GM19193 (cell line): ENCODE measurements around the gene LPGAT1.

Experiments used
- POLR2A ChIP-seq: IDR thresholded peaks from 4 replicates; pipeline ENCODE4 v1.6.1; 2011; ENCODE audit not compliant: insufficient read depth, insufficient read length; ENCODE audit errors: extremely low read depth

LPGAT1 gene

DNA sequence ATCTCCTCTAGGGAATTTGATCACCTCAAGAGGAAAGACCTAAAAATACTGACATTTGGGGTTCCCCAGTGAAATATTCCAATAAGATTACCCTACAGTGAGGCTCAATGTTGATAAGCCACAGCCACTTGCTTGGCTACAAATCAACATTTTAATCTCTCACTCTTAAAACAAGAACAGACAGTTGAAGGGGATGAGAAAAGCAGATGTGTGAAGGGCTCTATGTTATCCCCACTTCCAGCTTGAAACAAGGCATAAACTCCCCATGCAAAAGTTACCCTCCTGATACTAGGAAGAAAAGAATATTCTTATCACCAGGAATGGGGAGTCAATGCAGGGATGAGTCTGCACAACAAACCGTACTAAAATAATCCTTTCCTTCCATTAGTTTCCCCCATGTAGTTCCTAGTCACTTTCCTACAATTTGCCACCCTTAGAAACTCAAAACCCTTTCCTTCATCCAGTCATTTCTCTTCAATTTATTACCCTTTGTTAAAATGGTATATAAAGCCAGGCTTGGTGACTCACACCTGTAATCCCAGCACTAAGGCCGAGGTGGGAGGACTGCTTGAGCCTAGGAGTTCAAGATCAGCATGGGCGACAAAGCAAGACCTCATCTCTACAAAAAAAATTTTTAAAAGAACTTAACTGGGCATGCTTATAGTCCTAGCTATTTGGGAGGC is 29.5 kb downstream of the LPGAT1 start:
- no peak for TF ChIP-seq POLR2A

DNA sequence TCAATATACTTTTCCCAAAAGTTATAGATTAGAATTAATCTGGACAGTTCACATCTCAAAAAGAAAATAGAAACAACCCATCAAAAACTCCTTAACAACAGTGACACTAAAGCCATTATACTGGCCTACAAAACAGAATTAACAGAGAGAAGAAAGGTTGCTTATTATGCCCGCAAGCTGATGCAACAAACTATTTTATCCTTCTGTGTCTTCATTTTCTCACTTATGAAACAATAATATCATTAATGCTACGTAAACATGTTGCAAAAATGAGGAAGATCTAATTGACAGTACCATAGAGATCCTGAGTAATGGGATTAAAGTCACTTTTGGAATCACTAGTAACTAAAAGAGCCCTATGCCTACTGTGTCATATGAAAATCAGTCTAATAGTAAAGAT is 32.6 kb downstream of the LPGAT1 start:
- TF ChIP-seq POLR2A: no peak

DNA sequence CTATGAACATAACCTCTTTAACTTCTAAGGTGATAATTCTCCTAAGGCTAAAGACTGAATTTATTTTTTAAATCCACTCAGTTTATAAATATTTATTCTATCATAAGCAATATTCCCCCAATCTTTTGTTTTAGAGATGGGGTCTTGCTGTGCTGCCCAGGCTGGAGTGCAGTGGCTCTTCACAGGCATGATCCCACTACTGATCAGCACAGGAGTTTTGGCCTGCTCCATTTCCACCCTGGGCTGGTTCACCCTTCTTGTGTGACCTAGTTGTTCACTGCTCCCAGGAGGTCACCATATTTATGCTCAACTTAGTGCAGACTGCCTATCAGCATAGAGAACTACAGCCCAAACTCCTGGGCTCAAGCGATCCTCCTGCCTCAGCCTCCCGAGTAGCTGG is 38.6 kb downstream of the LPGAT1 start:
- no peak for TF ChIP-seq POLR2A

DNA sequence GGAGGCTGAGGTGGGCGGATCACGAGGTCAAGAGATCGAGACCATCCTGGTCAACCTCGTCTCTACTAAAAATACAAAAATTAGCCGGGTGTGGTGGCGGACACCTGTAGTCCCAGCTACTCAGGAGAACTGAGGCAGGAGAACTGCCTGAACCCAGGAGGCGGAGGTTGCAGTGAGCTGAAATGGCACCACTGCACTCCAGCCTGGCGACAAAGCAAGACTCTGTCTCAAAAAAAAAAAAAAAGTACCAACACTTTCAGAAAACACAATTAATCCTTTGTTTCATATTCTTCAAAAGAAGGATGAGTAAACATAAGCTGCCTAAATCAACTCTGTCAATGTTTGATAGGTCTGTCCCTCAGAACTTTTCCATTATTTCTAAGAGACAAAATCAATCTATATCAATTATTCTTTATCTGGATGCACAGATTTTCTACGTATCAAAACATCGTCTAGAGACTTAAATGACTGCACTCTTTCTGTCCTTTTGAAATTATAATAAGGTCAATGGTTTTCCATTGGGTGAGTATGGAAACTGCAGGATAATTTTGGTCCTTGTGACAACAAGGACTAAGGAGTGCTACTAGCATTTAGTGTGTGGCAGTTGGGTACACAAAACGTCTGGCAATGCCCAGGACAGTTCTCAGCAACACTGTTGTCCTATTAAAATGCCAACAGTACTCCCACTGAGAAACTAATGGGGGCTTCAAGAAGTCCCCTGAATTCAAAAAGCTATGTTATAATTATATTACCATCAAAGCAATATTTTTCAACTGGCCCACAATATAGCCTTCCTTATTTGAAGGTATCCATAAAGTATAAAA is 40.7 kb downstream of the LPGAT1 start:
- no peak for TF ChIP-seq POLR2A

DNA sequence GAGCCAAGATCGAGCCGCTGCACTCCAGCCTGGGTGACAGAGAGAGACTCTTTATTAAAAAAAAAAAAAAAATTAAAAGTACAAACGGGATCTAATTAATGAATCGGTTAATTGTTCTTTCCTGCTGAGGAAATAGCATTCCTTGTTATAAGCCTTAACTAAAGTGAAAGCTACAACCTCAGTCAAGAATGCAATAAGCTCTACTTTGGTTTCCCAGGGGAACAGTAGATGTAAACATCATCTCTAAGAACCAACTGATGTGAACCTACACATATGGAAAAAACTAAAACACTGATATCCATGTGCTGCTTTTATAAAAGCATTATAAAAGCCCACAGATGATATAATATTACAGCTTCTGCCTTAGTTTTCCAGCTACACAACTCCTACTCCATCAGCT is 41.9 kb downstream of the LPGAT1 start:
- no peak for TF ChIP-seq POLR2A

DNA sequence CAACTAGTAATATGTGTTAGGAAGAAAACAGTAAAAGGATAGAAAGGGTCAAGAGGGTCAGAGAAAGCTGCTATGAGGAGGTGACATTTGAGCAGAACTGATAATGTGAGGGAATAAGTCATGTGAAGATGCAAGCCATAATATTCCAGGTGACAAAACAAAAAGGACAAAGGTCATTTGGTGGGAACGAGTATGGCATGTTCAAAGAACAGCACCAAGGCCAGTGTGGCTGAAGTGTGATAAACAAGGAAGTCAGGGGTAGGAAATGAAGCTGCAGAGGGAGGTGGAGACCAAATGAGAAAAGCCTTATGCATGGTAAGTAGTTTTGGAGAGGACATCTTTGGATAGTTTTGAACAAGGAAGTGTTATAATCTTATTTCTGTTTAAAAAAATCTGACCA is 46.7 kb downstream of the LPGAT1 start:
- no peak for TF ChIP-seq POLR2A

DNA sequence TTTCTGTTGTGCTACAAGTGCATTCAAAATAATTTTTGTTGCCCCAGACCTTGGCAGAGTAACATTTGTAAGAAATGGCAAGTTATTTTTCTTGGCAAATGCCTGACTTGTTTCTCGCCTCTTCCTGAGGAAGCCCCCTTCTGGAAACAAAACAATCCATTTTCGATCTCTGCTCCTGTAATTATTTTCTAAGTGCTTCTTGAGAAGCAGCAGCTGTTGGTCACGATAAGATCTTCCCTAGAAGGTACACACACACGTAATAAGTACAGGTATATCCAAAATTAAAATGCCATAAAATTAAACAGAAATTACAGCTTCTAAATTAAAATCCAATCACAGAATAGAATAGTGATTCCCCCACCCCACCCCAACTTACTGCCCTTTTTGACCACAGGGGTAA is 47.3 kb downstream of the LPGAT1 start:
- no peak for TF ChIP-seq POLR2A

DNA sequence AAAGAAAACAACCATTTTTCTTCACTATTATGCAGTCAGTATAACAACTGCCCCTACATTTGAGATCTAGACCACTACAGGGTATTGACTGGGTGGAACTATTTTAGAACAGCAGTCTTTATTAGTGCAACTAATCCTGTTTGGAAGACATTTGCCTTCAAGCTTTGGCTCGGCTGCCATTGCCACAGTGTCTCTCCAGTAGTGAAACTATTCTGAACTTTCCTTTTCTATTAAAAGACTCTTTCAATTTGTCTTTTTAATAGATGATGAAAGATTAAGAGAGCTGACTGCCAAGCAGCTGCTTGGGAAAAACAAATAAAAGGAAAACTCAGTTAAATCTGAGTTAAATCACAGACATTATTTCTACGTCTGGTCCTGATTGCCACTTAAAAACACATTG is 49.3 kb downstream of the LPGAT1 start:
- no peak for TF ChIP-seq POLR2A

DNA sequence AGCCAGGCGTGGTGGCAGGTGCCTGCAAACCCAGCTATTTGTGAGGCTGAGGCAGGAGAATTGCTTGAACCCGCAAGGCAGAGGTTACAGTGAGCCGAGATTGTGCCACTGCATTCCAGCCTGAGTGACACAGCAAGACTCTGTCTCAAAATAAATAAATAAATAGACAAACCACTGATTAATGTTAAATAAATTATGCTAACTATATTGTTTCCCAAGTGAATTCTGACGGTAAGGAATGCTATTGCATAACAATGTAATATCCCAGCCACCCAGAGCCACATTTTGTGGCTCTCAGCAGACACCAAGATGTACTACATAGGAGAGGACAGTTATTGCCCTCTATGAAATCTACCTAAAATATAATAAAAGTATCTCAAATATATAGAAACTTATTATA is 55.4 kb downstream of the LPGAT1 start:
- TF ChIP-seq POLR2A: no peak

DNA sequence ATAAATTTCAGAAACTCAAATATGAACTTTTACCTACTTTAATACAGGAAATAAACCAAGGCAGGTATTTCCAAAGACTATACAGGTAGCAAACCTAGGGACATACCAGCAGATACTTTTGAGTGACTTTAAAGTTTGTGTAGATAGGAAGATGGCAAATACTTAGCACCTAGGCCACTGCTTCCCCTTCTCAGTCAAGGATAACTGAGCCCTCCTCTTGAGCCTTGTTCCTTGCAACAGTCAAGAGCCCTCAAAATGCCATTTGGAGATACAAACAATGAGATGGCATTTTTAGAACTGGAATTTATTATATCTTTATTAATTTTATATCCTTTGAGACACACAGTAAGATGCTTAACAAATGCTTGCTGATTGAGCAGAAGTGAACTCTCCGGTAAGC is 65.9 kb downstream of the LPGAT1 start:
- TF ChIP-seq POLR2A: no peak

DNA sequence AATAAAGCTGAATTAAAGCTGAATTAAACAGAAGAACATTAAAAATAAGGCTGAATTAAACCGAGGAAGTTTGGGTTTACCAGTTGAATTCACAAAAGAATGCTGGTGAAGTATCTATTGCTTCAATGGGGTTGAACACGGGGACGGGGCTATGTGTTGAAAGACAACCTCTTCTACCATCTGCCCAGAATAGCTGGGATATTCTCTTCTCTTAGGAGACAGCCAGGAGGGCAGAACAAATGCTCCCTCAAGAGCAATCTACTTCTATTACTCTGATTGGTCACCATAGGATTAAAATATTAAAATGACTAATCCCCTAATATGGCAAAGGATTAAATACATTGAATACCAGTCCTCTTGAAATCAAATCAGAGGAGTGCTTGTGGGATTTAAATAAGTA is 68.4 kb downstream of the LPGAT1 start:
- no peak for TF ChIP-seq POLR2A

DNA sequence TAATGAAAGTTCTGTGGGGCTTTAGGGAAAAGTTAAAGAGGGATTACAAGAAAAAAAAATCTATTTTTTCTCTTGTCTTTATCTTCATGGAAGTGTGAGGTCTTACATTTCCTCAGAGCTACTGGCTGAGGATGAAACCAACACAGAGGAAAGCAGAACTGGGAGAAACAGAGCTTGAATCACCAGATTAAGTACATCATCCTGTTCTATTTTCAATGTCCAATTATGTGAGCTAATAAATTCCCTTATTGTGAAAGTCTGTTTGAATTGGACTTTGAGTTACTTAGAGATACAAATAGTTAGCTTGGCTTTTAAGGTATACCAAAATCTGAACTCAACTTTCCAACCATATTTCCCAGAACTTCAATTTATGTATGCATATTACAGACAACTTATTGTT is 69.2 kb downstream of the LPGAT1 start:
- TF ChIP-seq POLR2A: no peak

DNA sequence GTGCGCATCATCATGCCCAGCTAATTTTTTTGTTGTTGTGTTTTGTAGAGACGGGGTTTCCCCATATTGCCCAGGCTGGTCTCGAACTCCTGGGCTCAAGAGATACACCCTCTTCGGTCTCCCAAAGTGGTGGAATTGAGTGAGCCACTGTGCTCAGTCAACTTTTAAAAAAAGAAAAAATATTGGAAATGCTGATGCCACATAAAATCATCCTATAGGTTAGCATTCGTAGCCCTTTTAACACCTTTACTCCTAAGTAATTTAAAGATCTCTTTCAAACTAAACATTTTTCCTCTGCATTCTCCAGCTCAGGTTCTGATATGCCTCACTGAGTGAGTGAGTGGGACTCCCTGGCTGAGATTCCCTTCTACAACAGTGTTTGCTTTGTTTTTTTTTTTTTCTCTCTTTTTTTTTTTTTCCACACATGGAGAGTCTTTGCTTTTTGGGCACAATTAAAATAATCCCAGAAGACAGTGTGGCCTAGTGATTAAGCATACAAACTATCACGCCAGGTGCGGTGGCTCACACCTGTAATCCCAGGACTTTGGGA is 74.0 kb downstream of the LPGAT1 start:
- TF ChIP-seq POLR2A: no peak

DNA sequence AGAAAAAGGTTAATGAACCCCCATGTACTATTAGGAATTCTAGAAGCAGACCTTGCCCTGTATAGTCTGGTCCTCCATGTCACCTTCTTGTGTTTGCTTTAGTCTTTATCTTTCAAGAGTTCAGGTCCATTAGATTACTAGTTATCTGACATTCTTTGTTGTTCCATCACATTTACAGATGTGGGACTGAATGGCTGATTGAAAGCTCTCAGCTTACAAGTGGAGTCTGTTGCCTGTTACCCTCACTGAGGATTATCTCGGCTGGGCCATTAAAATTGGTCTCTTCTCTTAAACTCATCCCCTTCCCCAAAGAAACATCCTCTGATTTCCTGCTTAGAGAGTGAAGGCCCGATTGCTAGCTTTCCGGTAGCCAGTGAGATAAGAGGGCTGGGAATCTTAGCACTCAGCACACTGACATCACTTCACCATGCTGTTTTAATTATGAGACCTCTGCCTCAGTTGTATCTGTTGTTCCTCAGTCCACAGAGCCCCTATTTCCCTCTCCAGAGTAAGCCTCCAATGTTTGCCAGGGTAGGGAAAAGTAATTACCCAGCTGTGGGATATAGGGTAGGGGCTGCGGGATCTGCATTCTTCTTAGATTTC is 76.8 kb downstream of the LPGAT1 start:
- no peak for TF ChIP-seq POLR2A

DNA sequence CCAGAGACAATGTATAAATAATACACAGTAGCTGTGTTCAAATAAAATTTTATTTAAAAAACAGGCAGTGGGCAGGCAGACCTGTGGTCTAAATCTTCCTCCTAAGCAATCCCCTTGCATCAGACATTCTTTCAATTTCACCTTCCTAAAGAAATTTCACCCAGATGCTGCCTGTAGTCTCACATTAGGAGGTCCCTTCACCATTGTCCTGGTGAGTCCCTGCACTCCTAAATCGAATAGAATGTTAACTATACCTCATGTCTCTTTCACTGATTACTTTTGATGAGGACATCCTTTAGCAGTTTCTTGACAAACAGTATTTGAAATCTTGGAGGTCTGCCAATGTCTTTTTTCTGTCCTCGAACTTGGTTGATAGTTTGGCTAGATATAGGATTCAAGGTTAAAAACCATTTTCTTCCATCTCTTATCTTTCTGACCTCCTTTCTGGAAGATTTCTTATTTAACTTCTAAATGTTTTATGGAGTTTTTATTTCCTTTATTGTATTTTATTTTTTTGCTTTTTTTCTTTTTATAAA is 77.5 kb downstream of the LPGAT1 start:
- no peak for TF ChIP-seq POLR2A

DNA sequence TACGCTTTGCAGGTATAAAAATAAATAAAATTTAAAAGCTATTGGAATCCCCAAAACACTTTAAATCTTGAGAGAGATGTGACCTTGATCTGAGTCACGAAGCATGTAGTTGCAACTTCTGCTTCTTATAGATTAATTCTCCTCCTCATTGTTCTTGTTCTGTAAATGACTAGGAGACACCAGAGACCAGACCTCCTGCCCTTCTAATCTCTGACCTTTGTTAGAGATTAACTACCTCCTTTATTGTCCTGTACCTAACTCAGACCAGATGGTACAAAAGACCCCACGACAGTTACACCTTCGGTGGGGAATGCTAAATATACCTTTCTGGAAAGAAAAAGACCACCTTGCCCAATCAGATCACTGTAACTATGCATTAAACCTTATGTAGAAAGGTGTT is 78.2 kb downstream of the LPGAT1 start:
- no peak for TF ChIP-seq POLR2A

DNA sequence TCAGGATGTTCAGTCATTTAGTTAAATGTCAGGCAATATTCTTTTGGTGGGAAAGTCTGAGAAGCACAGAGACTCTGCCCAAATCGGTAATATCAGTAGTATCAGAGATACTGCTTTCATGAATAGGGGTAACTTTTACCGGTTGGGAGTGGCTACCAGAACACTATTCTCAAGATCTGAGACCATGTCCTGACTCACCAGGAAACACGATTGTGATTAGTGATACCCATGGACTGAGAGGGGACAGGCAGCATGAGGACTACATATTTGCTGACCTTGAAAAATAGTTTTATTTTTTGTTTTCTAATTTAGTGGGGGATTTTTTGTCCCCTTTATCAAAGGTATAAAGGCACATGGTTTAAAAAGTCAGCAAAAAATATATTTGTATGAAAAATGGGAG is 79.1 kb downstream of the LPGAT1 start:
- no peak for TF ChIP-seq POLR2A
